HAP-1 (cell line): ENCODE results near the gene S100A12.
"Not testable (repeated sequence)": the region's sequence is repeated elsewhere in the genome, so short reads cannot be mapped to it uniquely, and the experiment has no call there.

Source experiments
- DNase-seq, 2 experiments: peaks; one replicate each; pipeline ENCODE4 v3.0.0-alpha.2; 2016 to 2020; ENCODE audit warnings: low spot score in 2 of 2
- H3K27me3 ChIP-seq: fragments of 250-450 bp; sonication (Bioruptor Pico); 2 replicates; pipeline ENCODE4 v1.5.1; 2020; ENCODE audit warnings: low read depth, mild to moderate bottlenecking, moderate library complexity
- H3K36me3 ChIP-seq: fragments of 250-450 bp; sonication (Bioruptor Pico); replicated peaks from 2 replicates; pipeline ENCODE4 v1.5.1; 2020; ENCODE audit warnings: mild to moderate bottlenecking
- H3K4me1 ChIP-seq: fragments of 250-450 bp; sonication (Bioruptor Pico); 2 replicates; pipeline ENCODE4 v1.5.1; 2020; ENCODE audit warnings: mild to moderate bottlenecking
- H3K4me3 ChIP-seq: fragments of 250-450 bp; sonication (Bioruptor Pico); 2 replicates; pipeline ENCODE4 v1.5.1; 2020; ENCODE audit warnings: mild to moderate bottlenecking, moderate library complexity
- H3K9me3 ChIP-seq: fragments of 250-450 bp; sonication (Bioruptor Pico); 2 replicates; pipeline ENCODE4 v1.5.1; 2020; ENCODE audit warnings: mild to moderate bottlenecking, moderate library complexity
- in situ Hi-C: fragments of 300-500 bp; cut with MboI; formaldehyde crosslinking; loops from 3 replicates; pipeline ENCODE4 v1.14.3; 2020; ENCODE audit warnings: low sequenced_read_pairs, inconsistent platforms, mixed read lengths

The S100A12 gene

DNA sequence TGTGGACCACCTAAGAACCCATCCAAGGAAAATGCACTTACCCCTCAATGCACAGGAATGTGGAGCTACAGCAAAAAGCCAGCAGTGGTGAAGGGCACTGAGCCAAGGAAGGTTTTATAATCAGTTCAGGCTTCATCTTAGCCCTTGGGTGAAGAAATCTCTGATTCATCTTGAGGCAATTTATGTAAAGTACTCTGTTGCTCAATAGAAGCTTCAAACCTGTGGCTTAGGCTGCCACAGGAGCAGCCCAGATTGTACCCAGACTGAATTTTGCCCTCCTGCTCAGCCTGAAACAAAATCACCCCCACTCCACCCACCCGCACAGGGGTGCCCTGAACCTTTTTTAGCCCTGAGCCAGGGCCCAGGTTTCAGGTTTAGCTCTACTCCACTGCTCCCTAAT is at the start of gene S100A12:
TSS of gene S100A12 (minus strand) at position 111 of the 400 bp plus-strand sequence. CDS start 1,029 bp downstream, outside the sequence.
- DNase-seq, result no peak
- in situ Hi-C loops, result no loop called here
- Histone ChIP-seq H3K9me3 (no peaks in the 10 kb centered on the region), H3K4me1 (no peaks in the 10 kb centered on the region), H3K36me3 (no peaks in the 10 kb centered on the region), H3K27me3 (peaks cover 7% of the 10 kb centered on the region; the same call in 1 of the 2 replicates), H3K4me3 (no peak within 1 kb of the TSS)

DNA sequence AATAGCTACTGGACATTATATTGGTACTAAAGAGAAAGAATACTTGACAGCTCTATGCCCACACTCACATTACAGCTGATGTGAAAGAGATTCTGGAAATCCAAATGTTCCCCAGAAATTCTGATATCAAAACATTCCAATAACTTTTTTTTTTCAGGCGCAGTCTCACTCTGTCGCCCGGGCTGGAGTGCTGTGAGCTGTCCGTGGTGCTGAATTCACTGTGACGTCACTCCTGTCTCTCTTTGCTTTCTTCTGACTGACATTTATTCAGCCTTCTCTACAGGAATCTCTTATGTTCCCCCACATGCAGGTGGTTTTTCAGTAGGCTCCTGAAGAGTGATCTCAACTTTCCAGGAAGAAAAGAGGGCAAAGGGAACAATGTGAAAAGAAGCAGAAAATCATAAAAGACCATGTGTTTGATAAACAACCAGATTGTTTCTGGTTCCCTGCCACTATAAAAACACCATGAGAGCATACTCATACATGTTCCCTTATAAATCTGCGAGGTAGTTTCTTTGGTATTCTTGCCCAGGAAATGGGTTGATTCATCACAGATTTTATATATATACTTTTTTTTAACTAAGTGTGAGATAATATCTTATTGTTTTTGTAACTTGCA is 47.1 kb upstream of the S100A12 start:
- H3K4me3 ChIP-seq, result no peak overlapping the region
- no peaks in the 10 kb centered on the region for H3K9me3 ChIP-seq
- no peaks in the 10 kb centered on the region for H3K4me1 ChIP-seq
- H3K36me3 ChIP-seq, result no peaks in the 10 kb centered on the region
- peak; percentile 58 to 83 for DNase-seq
- in situ Hi-C loops, result no loop called here
- H3K27me3 ChIP-seq, result no peaks in the 10 kb centered on the region

DNA sequence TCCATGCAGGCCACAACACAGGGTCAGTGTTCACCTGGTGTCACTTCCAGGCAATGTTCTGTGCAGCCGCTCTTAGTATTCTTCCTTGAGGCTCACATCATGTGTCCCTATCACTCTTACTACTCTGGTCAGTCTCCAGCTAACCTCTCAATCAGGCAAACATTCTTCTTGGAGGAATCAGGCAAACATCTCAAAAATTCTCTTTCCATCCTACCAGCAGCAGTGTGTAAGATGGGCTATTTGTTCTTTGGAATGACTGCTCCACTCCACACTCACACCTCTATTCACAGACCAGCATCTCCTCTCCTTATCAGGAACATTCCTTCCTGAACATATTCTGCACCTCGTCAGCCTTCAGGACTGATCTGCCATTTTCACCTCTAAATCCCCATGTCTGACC is 44.9 kb upstream of the S100A12 start:
- in situ Hi-C loops, result no loop called here
- H3K4me1 ChIP-seq, result no peaks in the 10 kb centered on the region
- no peaks in the 10 kb centered on the region for H3K9me3 ChIP-seq
- no peak for DNase-seq
- H3K4me3 ChIP-seq, result no peak overlapping the region
- no peaks in the 10 kb centered on the region for H3K36me3 ChIP-seq
- H3K27me3 ChIP-seq, result no peaks in the 10 kb centered on the region

DNA sequence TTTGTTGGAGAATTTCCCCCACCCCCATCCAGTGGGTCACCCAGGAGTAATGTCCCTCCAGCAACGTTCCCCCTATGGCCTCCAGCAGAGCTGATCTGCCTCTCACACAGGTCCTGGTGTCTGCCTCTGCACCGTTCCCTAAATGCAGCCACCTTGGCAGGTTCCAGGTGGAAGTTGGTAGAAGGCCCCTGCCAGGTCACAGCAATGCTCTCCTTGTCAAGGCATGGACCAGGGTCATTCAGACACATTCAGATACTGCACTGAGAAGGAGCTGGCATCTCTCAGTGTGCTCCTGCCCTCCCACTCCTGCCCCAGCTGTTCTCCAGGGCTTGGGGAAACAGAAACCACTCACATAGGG is 44.0 kb upstream of the S100A12 start:
- H3K36me3 ChIP-seq, H3K4me1 ChIP-seq, in situ Hi-C loops, H3K4me3 ChIP-seq, H3K27me3 ChIP-seq, H3K9me3 ChIP-seq, DNase-seq: not testable (repeated sequence)

DNA sequence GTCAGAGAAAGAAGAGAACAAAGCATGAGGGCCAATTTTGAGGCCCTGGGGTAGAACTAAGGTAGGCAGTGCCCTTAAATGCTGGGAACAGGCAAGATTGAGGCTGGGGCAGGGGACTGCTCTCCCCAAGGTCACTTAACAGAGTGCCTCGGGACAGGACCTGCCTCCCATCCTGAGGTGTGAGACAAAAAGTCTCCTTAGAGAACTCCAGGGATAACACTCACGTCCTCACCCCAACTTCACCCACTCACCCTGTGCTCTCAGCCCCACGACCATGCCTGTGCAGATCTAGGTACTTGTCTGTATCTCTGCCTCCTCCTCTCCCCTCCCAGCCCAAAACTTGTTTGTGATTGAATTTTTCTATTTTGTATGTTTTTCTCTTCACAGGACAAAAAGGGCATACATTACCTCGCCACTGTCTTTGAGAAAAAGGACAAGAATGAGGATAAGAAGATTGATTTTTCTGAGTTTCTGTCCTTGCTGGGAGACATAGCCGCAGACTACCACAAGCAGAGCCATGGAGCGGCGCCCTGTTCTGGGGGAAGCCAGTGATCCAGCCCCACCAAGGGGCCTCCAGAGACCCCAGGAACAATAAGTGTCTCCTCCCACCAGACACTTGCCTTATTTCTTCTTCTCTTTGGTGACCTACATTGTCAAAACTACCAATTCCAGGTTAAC is 43.5 kb upstream of the S100A12 start:
- H3K4me3 ChIP-seq, DNase-seq, H3K27me3 ChIP-seq, in situ Hi-C loops, H3K36me3 ChIP-seq, H3K9me3 ChIP-seq, H3K4me1 ChIP-seq: not testable (repeated sequence)

DNA sequence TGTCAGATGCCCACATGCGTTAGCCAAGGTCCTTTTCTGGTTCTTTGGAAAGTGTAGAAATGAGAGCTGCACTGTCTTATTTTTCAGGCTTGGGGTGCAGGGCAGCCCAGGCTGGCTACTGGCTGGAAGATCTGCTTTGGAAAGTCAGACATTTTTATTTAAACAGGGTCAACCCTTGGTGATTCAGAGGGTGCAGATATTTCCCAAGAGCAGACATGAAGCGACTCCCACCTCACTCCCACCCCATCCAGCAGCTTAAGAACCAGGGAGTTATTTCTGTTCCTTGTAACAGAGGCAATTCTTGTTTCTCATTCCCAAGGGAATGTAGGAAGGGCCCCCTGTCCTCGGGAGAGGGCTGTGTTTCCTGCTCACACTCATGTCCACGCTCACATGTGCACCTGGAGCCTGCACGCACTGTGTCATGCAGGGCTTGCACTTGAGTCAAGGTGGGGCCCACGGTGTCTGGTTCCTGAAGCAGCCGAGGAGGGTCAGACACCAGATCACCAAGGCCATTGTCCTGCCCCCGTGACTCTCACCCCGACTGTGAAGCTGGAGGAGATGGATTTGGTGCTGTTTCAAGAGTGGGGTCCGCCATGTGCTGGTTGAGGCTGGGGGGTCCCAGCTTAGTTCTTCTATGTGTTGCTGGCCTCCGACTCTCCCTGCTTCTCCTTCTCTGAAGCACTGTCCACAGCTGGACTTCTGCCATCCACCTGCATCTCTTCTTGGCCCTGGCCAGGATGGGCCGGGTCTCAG is 41.9 kb upstream of the S100A12 start:
- no peaks in the 10 kb centered on the region for H3K4me1 ChIP-seq
- H3K9me3 ChIP-seq, result no peaks in the 10 kb centered on the region
- H3K36me3 ChIP-seq, result no peaks in the 10 kb centered on the region
- in situ Hi-C loops, result no loop called here
- H3K4me3 ChIP-seq, result no peak overlapping the region
- no peak for DNase-seq
- H3K27me3 ChIP-seq, result no peaks in the 10 kb centered on the region

DNA sequence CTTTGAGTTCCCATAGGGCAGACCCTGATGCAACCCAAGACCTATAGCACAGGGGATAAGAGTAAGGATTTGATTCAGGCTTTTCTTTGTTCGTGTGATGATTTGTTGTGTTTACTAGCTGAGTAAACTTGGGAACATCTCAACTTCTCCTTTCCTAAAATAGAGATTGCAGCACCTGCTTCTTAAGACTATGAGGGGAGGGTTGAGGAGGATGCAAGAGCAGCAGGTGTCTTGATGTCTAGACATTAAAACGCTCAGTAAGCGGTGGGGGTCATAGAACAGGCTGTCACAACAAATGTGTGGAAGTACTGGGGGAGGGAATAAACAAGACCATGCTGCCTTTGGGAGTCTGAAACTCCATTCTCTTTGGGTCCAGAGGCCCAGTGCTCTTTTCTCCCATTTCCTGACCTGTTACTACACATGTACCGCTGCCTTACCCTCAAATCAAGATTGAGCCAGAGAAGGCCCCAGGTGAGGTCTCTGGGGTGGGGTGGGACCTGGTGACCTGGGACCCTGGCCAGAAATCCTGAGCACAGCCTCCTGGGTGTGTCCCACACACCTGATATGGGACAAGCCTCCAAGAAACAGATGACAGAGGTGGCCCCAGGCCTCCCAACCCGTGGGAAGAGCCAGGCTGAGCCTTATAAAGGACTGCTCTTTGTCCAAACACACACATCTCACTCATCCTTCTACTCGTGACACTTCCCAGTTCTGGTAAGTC is 40.6 kb upstream of the S100A12 start, which contains the start of gene S100A7A:
TSS of gene S100A7A (plus strand) at position 671 of the 721 bp plus-strand sequence. CDS start 1,563 bp downstream, outside the sequence.
- no peaks in the 10 kb centered on the region for H3K4me1 ChIP-seq
- no peaks in the 10 kb centered on the region for H3K9me3 ChIP-seq
- H3K4me3 ChIP-seq, result no peak within 1 kb of the TSS
- DNase-seq, result no peak
- H3K27me3 ChIP-seq, result no peaks in the 10 kb centered on the region
- H3K36me3 ChIP-seq, result no peaks in the 10 kb centered on the region
- in situ Hi-C loops, result no loop called here

DNA sequence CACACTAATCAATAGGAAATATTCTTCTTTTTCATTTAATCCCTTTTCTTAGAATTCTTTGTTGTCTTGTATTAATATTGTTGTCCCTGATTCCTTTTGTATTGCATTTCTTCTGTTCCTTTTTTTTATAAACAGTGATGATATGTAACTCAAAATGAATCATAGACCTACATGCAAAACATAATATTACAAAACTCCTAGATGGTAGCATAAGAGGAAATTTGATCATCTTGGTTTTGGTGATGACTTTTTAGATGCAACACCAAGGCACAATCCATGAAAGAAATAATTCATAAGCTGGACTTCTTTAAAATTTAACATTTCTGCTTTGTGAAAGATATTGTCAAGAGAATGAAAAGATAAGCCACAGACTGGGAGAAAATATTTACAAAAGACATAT is 38.5 kb upstream of the S100A12 start:
- H3K9me3 ChIP-seq, in situ Hi-C loops, DNase-seq: not testable (repeated sequence)

DNA sequence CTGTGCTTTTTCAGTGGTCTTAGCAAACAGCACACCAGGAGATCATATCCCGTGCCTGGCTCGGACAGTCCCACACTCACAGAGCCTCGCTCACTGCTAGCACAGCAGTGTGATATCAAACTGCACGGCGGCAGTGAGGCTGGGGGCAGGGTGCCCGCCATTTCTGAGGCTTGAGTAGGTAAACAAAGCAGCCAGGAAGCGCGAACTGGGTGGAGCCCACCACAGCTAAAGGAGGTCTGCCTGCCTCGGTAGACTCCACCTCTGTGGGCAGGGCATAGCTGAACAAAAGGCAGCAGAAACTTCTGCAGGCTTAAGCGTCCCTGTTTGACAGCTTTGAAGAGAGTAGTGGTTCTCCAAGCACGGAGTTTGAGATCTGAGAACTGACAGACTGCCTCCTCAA is 31.9 kb upstream of the S100A12 start:
- in situ Hi-C loops, H3K9me3 ChIP-seq, H3K4me1 ChIP-seq, DNase-seq, H3K36me3 ChIP-seq, H3K4me3 ChIP-seq, H3K27me3 ChIP-seq: not testable (repeated sequence)

More for the DNA sequence above, 38.5 kb upstream of the S100A12 start:
- H3K4me3 ChIP-seq, H3K27me3 ChIP-seq, H3K4me1 ChIP-seq, H3K36me3 ChIP-seq: not testable (repeated sequence)

DNA sequence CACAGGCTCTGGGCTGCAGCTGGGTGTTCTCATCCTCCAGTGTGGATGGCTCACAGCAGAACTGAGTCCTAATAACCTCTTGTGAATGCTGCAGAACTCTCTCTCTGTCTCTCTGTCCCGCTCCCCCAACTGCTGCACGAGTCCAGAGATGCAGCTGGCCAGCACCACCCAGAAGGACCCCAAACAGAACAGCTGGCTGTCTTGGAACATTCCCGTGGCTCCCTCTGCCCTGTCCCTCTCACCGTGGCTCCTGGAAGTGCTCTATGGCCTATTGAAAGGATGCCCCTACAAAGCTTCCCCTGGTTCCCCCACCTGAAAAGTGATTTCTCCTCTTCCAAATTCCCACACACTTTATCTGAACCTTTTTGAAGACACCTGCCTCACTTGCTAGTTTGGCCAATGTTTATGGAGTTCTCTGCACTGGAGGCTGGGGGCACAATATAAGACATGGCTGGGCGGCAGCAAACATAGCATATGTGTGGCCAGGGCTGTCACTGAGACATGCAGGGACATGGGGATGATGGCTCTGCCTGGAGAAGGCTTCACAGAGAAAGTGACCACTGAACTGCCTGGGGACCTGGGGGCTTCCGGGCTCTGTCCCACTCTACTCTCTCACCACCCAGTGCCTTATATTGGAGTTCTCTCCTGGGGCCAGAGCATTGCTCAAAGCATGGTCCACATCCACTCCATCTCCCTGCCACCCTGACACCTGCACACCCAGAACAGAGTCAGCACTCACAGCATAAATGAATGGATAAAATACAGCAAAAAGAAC is 30.6 kb upstream of the S100A12 start:
- H3K36me3 ChIP-seq, DNase-seq, H3K4me3 ChIP-seq, in situ Hi-C loops, H3K4me1 ChIP-seq, H3K27me3 ChIP-seq, H3K9me3 ChIP-seq: not testable (repeated sequence)

DNA sequence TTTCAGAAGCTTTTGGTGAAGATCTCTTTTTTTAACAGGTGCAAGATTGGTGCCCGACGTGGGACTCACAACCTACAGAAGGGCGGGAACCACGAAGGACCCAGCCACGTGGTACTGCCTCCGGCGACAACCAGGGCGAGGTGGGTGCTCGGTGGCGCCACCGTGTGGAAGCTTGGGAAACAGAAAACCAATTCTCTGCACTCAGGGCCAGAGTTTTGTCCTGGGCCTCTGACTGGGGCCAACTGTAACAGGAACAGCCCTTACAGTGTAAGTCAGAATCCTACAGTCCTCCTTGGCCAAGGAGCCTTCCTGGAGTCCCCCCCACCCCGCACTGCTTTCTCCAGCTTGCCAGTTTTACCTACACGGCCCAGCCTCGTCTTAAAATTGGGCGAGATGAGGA is 29.3 kb upstream of the S100A12 start:
- Histone ChIP-seq H3K4me1 (no peaks in the 10 kb centered on the region), H3K36me3 (no peaks in the 10 kb centered on the region), H3K4me3 (no peak overlapping the region), H3K9me3 (no peaks in the 10 kb centered on the region), H3K27me3 (peaks cover 6% of the 10 kb centered on the region; the same call in 1 of the 2 replicates)
- DNase-seq, result peak in 1 of 2 experiments; percentile 61
- in situ Hi-C loops, result no loop called here

DNA sequence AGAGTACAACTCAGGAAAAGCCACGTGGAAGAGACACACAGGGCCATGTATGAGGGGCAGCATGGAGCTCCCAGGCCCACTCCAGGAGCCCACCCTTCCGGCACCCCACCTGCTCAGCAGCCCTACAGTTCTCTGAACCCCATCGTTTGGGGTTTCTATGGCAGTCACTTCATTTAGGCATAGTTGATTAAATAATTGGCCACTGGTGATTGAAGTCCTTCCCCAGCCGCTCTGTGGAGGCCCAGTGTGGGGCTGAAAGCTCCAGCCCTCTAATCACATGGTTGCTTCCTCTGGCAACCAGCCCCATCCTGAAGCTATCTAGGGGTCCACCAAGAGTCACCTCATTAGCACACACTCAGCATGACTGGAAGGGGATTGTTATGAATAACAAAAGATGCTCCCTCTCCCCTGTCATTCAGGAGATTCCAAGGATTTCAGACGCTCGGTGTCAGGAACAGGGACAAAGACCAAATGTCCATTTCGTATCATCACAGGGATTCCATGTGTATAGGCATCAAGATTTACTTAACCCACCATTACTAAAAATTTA is 28.7 kb upstream of the S100A12 start:
- Histone ChIP-seq H3K27me3 (0 out of 2 replicates have a peak, but pooled peaks cover 6% of the 10 kb centered on the region), H3K36me3 (no peaks in the 10 kb centered on the region), H3K9me3 (no peaks in the 10 kb centered on the region), H3K4me3 (no peak overlapping the region), H3K4me1 (no peaks in the 10 kb centered on the region)
- in situ Hi-C loops, result no loop called here
- DNase-seq, result no peak
